Muscle of arm (tissue), 14 donors: Measurements from ENCODE around the gene PRR33. TPM values are rescaled to one million over a fixed set of nuclear protein-coding genes. Genes with fewer than 3 reads are reported as not detected.
"Not testable (repeated sequence)": the region's sequence is repeated elsewhere in the genome, so short reads cannot be mapped to it uniquely, and the experiment has no call there.

Source experiments
- DNase-seq: peaks from one replicate; pipeline ENCODE4 v3.0.0-alpha.2; 2013
- long read RNA-seq, 11 donors: transcript quantifications; one replicate each; lab custom pipeline, GENCODE V29; 2026
- polyA plus RNA-seq, 12 donors: library from polyadenylated mRNA; unstranded; fragments of 120-200 nt; gene quantifications; one replicate each; pipeline ENCODE4 v1.2.1, GENCODE V29; 2013; ENCODE audit not compliant: insufficient read length in 12 of 12

PRR33 gene
- polyA plus RNA-seq: 1 to 10 TPM in 10 of 12 donors, not detected in 2; 1.1 to 6.9 (median 2.9) TPM
- long read RNA-seq, donor 1, partial matches to known transcripts: 0 of 1 reads
- long read RNA-seq, donor 1, other reads (novel, unspliced or antisense): 0 of 1 reads
- long read RNA-seq, donor 2, transcript PRR33-201 (1 exons, 3,319 nt): major isoform, 8 of 13 reads
- long read RNA-seq, donor 2, partial matches to known transcripts: 5 of 13 reads
- long read RNA-seq, donor 2, other reads (novel, unspliced or antisense): 0 of 13 reads
- long read RNA-seq, donor 3, transcript PRR33-201 (1 exons, 3,319 nt): major isoform, 7 of 7 reads
- long read RNA-seq, donor 3, partial matches to known transcripts: 0 of 7 reads
- long read RNA-seq, donor 3, other reads (novel, unspliced or antisense): 0 of 7 reads
- long read RNA-seq, donor 4, partial matches to known transcripts: 1,698 of 2,902 reads
- long read RNA-seq, donor 4, other reads (novel, unspliced or antisense): 1,203 of 2,902 reads
- long read RNA-seq, donor 5: 0 reads
- long read RNA-seq, donor 6, transcript PRR33-201 (1 exons, 3,319 nt): major isoform, 6 of 2,689 reads
- long read RNA-seq, donor 6, partial matches to known transcripts: 1,706 of 2,689 reads
- long read RNA-seq, donor 6, other reads (novel, unspliced or antisense): 977 of 2,689 reads
- long read RNA-seq, donor 7, partial matches to known transcripts: 0 of 4 reads
- long read RNA-seq, donor 7, other reads (novel, unspliced or antisense): 0 of 4 reads
- long read RNA-seq, donor 8, transcript PRR33-201 (1 exons, 3,319 nt): major isoform, 13 of 13 reads
- long read RNA-seq, donor 8, partial matches to known transcripts: 0 of 13 reads
- long read RNA-seq, donor 8, other reads (novel, unspliced or antisense): 0 of 13 reads
- long read RNA-seq, donor 9, transcript PRR33-201 (1 exons, 3,319 nt): major isoform, 7 of 2,989 reads
- long read RNA-seq, donor 9, partial matches to known transcripts: 1,460 of 2,989 reads
- long read RNA-seq, donor 9, other reads (novel, unspliced or antisense): 1,522 of 2,989 reads
- long read RNA-seq, donor 10, transcript PRR33-201 (1 exons, 3,319 nt): major isoform, 12 of 10,474 reads
- long read RNA-seq, donor 10, partial matches to known transcripts: 6,558 of 10,474 reads
- long read RNA-seq, donor 10, other reads (novel, unspliced or antisense): 3,904 of 10,474 reads
- long read RNA-seq, donor 11, partial matches to known transcripts: 0 of 2 reads
- long read RNA-seq, donor 11, other reads (novel, unspliced or antisense): 0 of 2 reads

DNA sequence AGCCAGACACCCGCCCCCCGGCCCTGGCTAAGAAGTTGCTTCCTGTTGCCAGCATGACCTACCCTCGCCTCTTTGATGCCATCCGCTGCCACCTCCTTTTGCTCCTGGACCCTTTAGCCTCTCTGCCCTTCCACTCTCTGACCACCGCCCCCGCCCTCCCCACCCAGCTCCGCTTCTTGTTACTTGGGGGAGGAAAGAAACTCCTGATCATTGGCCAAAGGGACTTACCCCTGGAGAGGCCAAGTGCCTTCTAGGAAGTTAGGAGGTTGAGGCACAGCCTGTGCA is at the start of gene PRR33:
TSS of gene PRR33 (minus strand) at position 65 of the 285 bp plus-strand sequence. CDS start 1,311 bp downstream, outside the sequence.
- DNase-seq: no peak

DNA sequence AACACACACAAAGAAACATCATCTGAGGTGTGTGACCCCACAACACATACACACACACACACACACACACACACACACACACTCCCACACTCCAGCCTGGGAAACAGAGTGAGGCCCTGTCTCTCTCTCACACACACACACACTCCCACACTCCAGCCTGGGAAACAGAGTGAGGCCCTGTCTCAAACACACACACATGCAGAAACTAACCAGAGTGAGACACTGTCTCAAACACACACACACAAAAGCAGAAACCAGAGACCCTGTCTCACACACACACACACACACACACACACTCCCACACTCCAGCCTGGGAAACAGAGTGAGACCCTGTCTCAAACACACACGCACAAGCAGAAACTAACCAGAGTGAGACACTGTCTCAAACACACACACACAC is 48.1 kb upstream of the PRR33 start:
- DNase-seq: not testable (repeated sequence)

DNA sequence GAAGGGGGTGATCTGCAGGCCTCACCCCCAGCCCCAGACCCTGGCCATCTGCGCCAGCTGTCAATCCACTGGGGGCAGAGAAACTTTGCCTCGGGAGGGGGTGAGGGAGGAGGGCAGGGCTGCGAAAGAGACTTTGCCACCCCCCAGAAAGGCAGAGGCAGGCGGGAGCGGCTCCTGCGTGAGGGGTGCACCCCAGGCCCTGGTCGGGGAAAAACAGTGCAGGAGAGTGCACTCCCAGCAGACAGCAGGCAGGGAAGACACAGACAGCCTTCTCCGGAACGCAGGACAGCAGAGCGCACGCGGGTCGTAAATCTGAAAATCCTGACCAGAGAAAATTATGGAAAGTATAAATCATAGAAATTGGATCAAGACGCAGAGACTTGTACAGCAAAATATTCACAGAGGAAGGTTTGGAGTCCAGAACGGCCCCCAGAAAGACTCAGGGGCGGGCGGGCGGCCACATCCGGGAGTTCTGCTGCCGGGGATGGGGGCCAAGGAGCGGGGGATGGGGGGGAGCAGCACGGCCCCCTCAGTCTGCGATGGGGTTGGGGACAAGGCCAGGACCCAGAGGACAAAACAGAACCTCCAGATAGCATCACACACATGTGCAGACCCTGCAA is 47.4 kb upstream of the PRR33 start:
- DNase-seq: peak; percentile 84

DNA sequence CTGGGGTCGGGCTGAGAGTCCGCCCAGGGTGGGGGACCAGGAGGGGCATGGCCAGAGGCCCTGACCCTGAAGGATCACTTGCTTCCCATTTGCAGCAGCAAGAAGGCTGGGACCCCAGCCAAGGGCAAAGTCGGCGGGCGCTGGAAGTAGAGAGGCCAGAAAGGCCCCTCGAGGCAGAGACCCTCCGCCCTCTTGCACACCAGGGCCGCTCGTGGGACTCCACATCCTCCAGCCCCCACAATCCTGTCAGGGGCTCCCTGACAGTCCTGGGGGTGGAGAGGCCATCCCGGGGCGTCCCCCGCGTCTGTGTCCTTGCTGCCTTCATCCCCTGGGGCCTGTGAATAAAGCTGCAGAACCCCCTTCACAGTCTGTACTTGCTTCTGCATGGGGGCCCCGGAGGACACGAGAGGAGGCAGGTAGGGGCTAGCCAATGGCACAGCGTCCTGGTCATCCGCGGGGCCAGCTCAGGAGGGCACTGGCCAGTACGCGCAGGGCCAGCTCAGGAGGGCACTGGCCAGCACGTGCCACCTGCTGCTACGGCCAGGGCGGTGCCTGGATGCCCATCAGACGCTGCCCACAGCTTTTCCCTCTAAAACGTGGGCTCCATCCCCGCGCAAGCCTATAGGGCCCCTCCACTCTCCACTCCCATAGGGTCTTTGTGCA is 46.8 kb upstream of the PRR33 start:
- DNase-seq: no peak

DNA sequence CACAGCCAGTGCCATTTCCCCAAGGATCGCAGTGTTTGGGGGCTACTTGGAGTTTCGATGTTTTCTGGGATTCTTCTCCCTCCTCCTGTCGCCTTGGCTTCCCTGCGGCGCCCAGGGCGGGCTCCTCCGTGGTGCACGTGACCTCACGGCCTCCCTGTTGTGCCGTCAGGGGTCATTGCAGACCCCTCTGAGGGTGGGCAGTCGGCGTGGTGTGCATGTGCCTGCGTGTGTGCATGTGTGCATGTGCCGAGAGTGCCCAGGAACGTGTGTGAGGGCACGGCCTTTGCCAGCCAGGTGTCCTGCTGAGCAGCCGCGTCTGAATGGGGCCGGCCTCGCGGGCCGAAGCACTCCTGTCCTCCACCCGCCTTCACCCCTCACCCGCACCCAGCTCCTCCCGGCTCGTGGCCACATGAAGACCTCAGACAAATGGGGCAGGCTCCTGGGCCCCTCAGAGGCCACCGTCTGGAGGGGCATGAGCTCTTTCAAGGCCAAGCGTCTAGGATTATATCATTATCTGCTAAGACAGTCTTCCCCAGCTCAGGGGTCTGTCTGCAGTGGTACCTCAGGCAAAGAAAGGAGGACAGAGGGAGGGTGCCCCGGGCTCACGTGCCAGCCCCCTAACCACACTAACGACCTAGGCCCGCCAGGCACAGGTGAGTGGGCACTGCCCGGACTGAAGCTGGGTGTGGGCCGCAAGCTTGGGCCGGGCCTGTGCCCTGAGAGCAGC is 46.1 kb upstream of the PRR33 start:
- no peak for DNase-seq

DNA sequence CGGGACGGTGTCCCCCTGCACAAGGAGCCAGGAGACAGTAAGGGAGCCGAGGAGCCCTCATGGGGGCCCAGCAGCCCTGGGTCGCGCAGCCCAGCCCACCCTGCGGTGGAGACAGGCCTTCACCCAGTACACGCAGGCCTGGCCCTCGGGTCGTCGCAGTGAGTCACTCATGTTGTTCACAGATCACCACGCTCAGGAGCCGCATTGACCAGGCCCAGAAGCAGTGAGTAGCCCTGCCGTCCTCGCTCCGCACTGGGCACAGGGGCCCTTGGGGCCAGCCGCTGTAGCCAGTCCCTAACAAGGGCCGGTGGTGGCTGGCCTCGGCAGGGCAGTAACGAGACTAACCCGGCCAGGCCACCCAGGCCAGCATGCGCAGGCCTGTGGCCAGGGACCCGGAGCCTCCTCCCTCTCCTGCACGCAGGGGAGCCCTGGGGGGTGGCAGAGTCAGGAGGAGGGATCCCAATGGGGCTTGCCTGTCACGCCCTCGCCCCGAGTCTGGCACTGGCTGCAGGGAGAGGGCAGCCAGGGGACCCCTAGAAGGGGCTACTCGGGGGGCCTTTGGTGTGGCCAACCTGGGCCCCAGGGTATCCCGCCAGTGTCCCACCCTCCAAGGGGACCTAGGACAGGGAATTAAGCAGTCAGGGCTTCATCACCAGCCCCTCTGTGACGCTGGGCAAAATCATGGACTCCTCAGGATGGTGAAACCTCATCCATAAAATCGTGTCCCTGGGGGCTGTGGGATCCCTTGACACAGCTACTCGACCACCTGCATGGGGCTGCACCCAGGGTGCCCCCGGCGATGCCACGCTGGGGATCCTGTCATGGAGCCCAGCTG is 45.3 kb upstream of the PRR33 start:
- no peak for DNase-seq

DNA sequence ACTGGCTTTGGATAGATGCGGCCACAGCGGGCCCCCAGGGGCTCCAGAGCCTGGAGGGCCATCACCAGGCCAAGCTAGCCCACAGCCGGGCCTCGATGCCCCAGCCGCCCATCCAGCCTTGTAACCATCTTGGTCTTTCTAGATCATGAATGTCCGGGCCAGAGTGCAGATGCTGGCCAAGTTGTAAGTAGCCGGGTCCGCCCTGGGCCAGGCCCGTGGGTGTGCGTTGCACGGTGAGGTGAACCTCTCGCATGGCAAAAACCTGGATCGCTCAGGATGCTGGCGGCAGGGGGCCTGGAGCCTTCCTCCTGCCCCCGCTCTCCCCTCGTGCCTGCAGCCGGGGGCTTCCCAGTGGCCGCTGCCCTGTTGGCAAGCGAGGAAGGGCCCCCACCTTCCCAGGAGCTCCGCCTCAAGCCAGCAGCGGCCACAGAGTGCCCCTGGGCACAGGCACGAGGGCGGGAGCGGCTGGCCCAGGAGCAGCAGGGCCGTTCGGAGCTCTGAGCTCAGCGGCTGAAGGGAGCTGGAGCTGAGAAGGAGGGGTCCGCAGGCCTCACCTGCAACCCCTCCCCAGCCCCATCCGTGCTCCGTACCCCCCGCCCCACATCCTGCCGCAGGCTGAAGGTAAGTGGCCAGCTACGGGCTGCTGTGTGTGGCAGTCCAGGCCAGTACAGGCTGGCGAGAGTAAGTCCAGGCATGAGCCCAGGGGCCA is 44.5 kb upstream of the PRR33 start:
- no peak for DNase-seq

DNA sequence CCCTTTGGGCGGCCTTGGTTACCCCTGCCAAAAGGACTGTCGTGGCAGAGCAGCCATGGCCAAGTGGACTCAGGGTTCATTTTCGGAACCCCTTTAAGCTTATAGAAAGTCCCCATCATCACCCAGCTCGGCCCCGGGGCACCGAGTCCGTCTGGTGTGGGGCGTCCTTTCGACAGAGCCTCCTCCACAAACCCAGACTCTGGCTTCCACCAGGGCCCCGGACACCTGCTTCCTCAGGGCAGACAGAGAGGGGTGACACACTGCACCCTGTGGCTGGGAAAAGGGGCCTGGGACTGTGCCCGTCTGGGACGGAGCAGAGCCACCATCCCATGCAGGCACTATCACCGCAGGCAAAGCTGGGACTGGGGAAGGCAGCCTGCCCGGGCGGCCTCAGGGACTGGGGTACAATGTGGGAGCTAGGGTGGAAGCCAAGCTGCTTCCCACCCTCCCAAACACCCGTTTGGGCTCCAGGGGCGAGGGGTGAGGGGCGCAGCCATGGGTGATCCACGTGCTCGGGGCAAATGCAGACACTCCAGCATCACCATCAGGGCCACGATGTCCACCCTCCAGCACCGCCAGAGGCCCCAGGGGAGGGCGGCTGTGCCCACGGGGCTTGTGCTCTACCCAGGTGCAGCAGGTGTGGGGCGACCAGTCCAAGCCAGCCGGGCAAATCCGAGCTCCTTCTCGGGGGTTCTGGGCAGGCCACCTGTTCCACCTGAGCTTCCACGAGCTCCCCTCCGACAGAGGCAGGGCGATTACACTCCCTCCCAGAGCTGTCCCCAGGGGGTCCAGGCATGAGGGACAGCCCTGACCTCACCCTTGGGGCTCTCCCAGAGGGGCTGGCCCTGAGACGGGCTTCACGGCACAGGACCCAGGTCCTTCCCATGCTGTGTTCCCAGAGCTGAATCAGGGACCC is 43.7 kb upstream of the PRR33 start:
- no peak for DNase-seq

DNA sequence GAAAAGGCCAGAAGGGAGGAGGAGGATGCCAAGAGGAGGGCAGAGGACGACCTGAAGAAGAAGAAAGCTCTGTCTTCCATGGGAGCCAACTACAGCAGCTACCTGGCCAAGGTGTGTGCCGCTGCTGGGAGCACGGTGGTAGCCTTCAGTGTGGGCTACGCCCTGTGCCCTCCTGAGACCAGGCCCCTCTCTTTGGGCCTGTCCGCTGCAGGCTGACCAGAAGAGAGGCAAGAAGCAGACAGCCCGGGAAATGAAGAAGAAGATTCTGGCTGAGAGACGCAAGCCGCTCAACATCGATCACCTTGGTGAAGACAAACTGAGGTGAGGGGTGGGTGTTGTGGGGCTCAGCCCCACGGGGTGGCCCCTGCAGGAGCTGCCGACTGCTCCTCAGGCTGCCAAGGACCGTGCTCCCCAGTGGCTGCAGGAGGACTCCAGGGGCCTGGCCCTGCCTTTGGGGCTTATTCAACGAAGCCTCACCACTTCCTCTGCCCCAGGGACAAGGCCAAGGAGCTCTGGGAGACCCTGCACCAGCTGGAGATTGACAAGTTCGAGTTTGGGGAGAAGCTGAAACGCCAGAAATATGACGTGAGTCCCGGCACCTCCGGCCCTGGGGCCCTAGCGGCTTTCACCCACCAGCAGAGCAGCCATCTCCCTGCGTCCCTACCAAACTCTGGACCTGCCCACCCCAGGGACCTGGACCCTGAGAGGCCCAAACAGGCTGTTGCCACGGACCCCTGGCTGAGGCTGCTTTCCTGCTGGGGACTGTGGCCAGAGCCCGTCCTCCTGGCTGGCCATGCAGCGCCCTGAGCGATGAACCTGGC is 42.9 kb upstream of the PRR33 start:
- no peak for DNase-seq

DNA sequence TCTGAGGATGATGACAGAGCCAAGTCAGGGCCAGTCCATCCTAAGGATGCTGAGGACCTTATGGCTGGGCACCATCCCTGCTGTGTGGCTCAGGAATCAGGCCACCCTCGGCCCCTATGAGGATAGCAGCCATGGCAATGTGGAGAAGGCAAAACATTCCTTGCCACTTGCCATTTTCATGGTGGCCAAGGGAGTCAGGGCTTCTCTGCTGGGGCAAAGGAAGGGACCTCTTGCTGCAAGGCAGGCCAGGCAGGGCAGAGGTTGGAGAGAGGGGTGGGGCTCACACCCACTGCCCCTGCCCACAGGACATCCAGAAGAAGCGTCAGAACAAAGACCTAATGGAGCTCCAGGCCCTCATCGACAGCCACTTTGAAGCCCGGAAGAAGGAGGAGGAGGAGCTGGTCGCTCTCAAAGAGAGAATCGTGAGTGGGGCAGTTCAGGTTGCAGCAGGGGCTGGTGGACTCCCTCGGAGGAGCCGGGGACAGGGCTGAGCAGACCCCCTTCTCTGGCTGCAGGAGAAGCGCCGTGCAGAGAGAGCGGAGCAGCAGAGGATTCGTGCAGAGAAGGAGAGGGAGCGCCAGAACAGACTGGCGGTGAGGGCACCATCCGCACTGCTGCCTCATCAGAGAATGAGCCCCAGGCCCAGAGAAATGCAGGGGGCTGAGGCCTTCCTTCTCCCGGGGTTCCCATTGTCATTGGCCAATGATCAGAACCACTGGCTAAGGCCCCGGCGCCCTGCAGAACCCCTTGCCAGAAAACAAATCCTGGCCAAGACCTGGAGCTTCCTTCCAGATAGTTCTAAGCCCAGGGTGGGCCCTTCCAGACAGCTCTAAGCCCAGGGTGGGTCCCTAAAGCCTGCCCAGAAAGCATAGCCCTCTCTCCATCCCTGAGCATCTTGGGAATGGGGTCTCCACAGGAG is 42.0 kb upstream of the PRR33 start:
- DNase-seq: no peak

DNA sequence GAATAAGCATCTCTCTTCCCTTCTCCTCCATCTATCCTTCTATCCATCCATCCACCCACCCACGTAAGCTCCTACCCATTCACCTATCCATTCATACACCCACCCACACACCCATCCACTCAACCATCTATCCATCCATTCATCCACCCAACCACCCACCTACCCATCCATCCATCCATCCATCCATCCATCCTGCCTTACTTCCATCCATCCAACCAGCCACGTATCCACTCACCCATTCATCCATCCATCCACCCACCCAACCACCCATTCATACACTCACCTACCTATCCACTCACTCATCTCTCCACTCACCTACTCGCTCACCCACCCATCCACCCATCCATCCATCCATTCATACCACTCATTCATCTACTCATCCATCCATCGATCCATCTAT is 41.0 kb upstream of the PRR33 start:
- no peak for DNase-seq

DNA sequence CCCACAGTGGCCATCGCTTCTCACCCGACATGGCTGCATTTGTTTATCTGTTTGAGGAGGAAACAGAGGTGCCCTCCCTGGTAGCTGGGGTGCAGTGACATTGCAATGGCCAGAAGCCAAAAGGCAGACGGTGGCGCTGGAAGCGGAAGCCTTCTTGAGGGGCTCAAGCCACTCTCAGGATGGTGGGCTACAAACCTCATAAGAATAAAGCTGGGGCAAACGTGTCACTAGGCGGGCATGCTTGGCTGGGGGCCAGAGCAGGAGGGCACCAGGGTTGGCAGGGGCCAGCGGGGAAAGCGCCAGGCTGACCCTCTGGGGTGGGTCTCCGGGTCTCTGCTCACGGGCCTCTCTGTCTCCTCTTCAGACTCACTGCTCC is 40.4 kb upstream of the PRR33 start:
- DNase-seq: no peak

DNA sequence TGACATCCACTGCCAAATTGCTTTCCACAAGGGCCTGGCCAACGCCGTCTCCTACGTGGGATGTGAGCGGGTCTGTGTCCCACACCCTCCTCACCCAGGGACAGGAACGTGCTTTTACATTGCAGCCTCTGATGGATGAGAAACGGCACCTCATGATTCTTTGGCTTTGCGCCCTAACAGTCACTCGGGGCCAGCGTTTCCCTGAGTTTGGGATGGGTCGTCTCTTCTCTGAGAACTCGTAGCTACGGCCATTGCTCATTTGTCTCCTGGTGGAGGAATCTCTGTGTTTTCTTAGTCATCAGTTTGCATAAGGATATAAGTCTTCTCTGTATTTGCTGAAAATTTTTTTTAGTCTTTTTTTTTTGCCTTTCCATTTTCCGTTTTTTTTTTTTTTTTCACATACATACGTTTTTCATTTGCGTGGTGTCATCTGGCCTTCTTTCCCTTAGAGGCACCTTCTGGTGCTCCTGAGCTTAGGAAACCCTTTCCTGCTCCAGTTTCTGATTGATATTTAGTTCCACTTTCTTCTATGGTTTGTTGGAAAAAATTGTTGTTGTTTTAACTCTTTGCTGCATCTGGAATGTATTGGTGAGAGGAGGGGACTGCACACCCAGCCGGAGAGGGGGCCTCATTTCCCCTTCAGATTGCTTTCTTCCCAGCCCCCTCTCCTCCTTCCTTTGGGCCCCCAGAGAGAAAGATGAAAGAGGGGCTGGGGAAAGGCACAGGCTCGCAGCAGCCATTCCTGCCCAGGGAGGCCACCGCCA is 39.8 kb upstream of the PRR33 start:
- DNase-seq: peak; percentile 82

DNA sequence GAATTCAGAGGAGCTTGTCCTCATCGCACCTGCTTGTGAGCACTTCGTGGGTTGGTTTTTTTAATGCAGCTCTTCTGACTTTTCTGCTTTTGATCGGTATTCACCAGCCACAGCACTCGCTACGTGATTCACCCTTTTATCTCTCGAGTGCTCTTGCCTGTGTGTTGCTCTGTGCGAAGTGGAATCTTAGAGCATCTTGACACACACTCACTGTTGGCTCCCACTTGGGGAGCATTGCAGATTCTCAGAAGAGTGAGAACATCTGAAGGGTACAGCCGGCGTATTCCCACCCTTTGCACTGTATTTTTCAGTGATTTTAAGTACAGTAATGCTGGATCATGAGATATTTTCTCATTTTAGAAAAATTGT is 38.8 kb upstream of the PRR33 start:
- DNase-seq: no peak
